Measurements from ENCODE around the gene CHMP6.

CHMP6 gene

GRCh38 chr17:80976701-80977100, 14.9 kb upstream of the CHMP6 start:
- DNase-seq: no peak
- no peaks in the 10 kb centered on the region for H3K36me3 ChIP-seq (ENCODE audit: control insufficient read depth, insufficient read depth, low read length)
- peaks cover 5% of the 10 kb centered on the region for H3K27me3 ChIP-seq (replicated peaks; ENCODE audit: control insufficient read depth, insufficient read depth, low read length, poor library complexity, severe bottlenecking)
- no peaks in the 10 kb centered on the region for H3K9me3 ChIP-seq (ENCODE audit: control insufficient read depth, low read length)
- H3K4me1 ChIP-seq (ENCODE audit: control insufficient read depth, insufficient read depth, low read length, poor library complexity, severe bottlenecking): peaks cover 7% of the 10 kb centered on the region
- no peak overlapping the region for H3K27ac ChIP-seq (ENCODE audit: insufficient read depth, low read length, poor library complexity, severe bottlenecking)
- no peak overlapping the region for H3K4me3 ChIP-seq (ENCODE audit: insufficient read depth, low read depth, low read length, poor library complexity, severe bottlenecking)

- Histone ChIP-seq H3K9me3 (ENCODE audit: control insufficient read depth, low read length) (no peaks in the 10 kb centered on the region), H3K4me1 (ENCODE audit: control insufficient read depth, insufficient read depth, low read length, poor library complexity, severe bottlenecking) (peaks cover 7% of the 10 kb centered on the region), H3K27me3 (replicated peaks; ENCODE audit: control insufficient read depth, insufficient read depth, low read length, poor library complexity, severe bottlenecking) (peaks cover 6% of the 10 kb centered on the region), H3K27ac (ENCODE audit: insufficient read depth, low read length, poor library complexity, severe bottlenecking) (no peak overlapping the region), H3K36me3 (ENCODE audit: control insufficient read depth, insufficient read depth, low read length) (no peaks in the 10 kb centered on the region), H3K4me3 (ENCODE audit: insufficient read depth, low read depth, low read length, poor library complexity, severe bottlenecking) (no peak overlapping the region)
- DNase-seq: no peak
Measured at GRCh38 chr17:80977172-80977571, 14.5 kb upstream of the CHMP6 start.

GRCh38 chr17:80978499-80979497, 12.8 kb upstream of the CHMP6 start:
- H3K27ac ChIP-seq (ENCODE audit: insufficient read depth, low read length, poor library complexity, severe bottlenecking): no peak overlapping the region
- no peak overlapping the region for H3K4me3 ChIP-seq (ENCODE audit: insufficient read depth, low read depth, low read length, poor library complexity, severe bottlenecking)
- no peaks in the 10 kb centered on the region for H3K9me3 ChIP-seq (ENCODE audit: control insufficient read depth, low read length)
- no peaks in the 10 kb centered on the region for H3K36me3 ChIP-seq (ENCODE audit: control insufficient read depth, insufficient read depth, low read length)
- peaks cover 7% of the 10 kb centered on the region for H3K4me1 ChIP-seq (ENCODE audit: control insufficient read depth, insufficient read depth, low read length, poor library complexity, severe bottlenecking)
- no peak for DNase-seq
- peaks cover 6% of the 10 kb centered on the region for H3K27me3 ChIP-seq (replicated peaks; ENCODE audit: control insufficient read depth, insufficient read depth, low read length, poor library complexity, severe bottlenecking)

GRCh38 chr17:80979547-80980378, 11.9 kb upstream of the CHMP6 start:
- Histone ChIP-seq H3K4me1 (ENCODE audit: control insufficient read depth, insufficient read depth, low read length, poor library complexity, severe bottlenecking) (peaks cover 7% of the 10 kb centered on the region), H3K9me3 (ENCODE audit: control insufficient read depth, low read length) (no peaks in the 10 kb centered on the region), H3K27me3 (replicated peaks; ENCODE audit: control insufficient read depth, insufficient read depth, low read length, poor library complexity, severe bottlenecking) (peaks cover 6% of the 10 kb centered on the region), H3K36me3 (ENCODE audit: control insufficient read depth, insufficient read depth, low read length) (no peaks in the 10 kb centered on the region), H3K27ac (ENCODE audit: insufficient read depth, low read length, poor library complexity, severe bottlenecking) (no peak overlapping the region), H3K4me3 (ENCODE audit: insufficient read depth, low read depth, low read length, poor library complexity, severe bottlenecking) (no peak overlapping the region)
- DNase-seq: no peak

- Histone ChIP-seq H3K9me3 (ENCODE audit: control insufficient read depth, low read length) (no peaks in the 10 kb centered on the region), H3K27me3 (replicated peaks; ENCODE audit: control insufficient read depth, insufficient read depth, low read length, poor library complexity, severe bottlenecking) (peaks cover 6% of the 10 kb centered on the region), H3K4me1 (ENCODE audit: control insufficient read depth, insufficient read depth, low read length, poor library complexity, severe bottlenecking) (peaks cover 7% of the 10 kb centered on the region), H3K36me3 (ENCODE audit: control insufficient read depth, insufficient read depth, low read length) (no peaks in the 10 kb centered on the region), H3K27ac (ENCODE audit: insufficient read depth, low read length, poor library complexity, severe bottlenecking) (no peak overlapping the region), H3K4me3 (ENCODE audit: insufficient read depth, low read depth, low read length, poor library complexity, severe bottlenecking) (no peak overlapping the region)
- no peak for DNase-seq
Measured at GRCh38 chr17:80980397-80981061, 11.1 kb upstream of the CHMP6 start.

- no peaks in the 10 kb centered on the region for H3K36me3 ChIP-seq (ENCODE audit: control insufficient read depth, insufficient read depth, low read length)
- H3K27me3 ChIP-seq (replicated peaks; ENCODE audit: control insufficient read depth, insufficient read depth, low read length, poor library complexity, severe bottlenecking): peaks cover 6% of the 10 kb centered on the region
- H3K27ac ChIP-seq (ENCODE audit: insufficient read depth, low read length, poor library complexity, severe bottlenecking): no peak overlapping the region
- no peak overlapping the region for H3K4me3 ChIP-seq (ENCODE audit: insufficient read depth, low read depth, low read length, poor library complexity, severe bottlenecking)
- DNase-seq: peak in 1 of 3 donors; percentile 20
- no peaks in the 10 kb centered on the region for H3K9me3 ChIP-seq (ENCODE audit: control insufficient read depth, low read length)
- peaks cover 7% of the 10 kb centered on the region for H3K4me1 ChIP-seq (ENCODE audit: control insufficient read depth, insufficient read depth, low read length, poor library complexity, severe bottlenecking)
Measured at GRCh38 chr17:80981062-80981902, 10.4 kb upstream of the CHMP6 start.

GRCh38 chr17:80981929-80982425, 9.7 kb upstream of the CHMP6 start:
- no peak for DNase-seq

GRCh38 chr17:80982426-80982974, 9.1 kb upstream of the CHMP6 start:
- DNase-seq: no peak
- Histone ChIP-seq H3K4me3 (ENCODE audit: insufficient read depth, low read depth, low read length, poor library complexity, severe bottlenecking) (no peak overlapping the region), H3K9me3 (ENCODE audit: control insufficient read depth, low read length) (no peaks in the 10 kb centered on the region), H3K36me3 (ENCODE audit: control insufficient read depth, insufficient read depth, low read length) (no peaks in the 10 kb centered on the region), H3K27me3 (replicated peaks; ENCODE audit: control insufficient read depth, insufficient read depth, low read length, poor library complexity, severe bottlenecking) (peaks cover 6% of the 10 kb centered on the region), H3K4me1 (ENCODE audit: control insufficient read depth, insufficient read depth, low read length, poor library complexity, severe bottlenecking) (peaks cover 7% of the 10 kb centered on the region), H3K27ac (ENCODE audit: insufficient read depth, low read length, poor library complexity, severe bottlenecking) (no peak overlapping the region)

More at GRCh38 chr17:80981929-80982425, 9.7 kb upstream of the CHMP6 start:
- peaks cover 7% of the 10 kb centered on the region for H3K4me1 ChIP-seq (ENCODE audit: control insufficient read depth, insufficient read depth, low read length, poor library complexity, severe bottlenecking)
- no peaks in the 10 kb centered on the region for H3K36me3 ChIP-seq (ENCODE audit: control insufficient read depth, insufficient read depth, low read length)
- peaks cover 6% of the 10 kb centered on the region for H3K27me3 ChIP-seq (replicated peaks; ENCODE audit: control insufficient read depth, insufficient read depth, low read length, poor library complexity, severe bottlenecking)
- no peak overlapping the region for H3K4me3 ChIP-seq (ENCODE audit: insufficient read depth, low read depth, low read length, poor library complexity, severe bottlenecking)
- H3K27ac ChIP-seq (ENCODE audit: insufficient read depth, low read length, poor library complexity, severe bottlenecking): no peak overlapping the region
- no peaks in the 10 kb centered on the region for H3K9me3 ChIP-seq (ENCODE audit: control insufficient read depth, low read length)

- H3K36me3 ChIP-seq (ENCODE audit: control insufficient read depth, insufficient read depth, low read length): no peaks in the 10 kb centered on the region
- peaks cover 6% of the 10 kb centered on the region for H3K27me3 ChIP-seq (replicated peaks; ENCODE audit: control insufficient read depth, insufficient read depth, low read length, poor library complexity, severe bottlenecking)
- no peak for DNase-seq
- no peaks in the 10 kb centered on the region for H3K9me3 ChIP-seq (ENCODE audit: control insufficient read depth, low read length)
- no peak overlapping the region for H3K27ac ChIP-seq (ENCODE audit: insufficient read depth, low read length, poor library complexity, severe bottlenecking)
- H3K4me3 ChIP-seq (ENCODE audit: insufficient read depth, low read depth, low read length, poor library complexity, severe bottlenecking): no peak overlapping the region
- H3K4me1 ChIP-seq (ENCODE audit: control insufficient read depth, insufficient read depth, low read length, poor library complexity, severe bottlenecking): peaks cover 7% of the 10 kb centered on the region
Measured at GRCh38 chr17:80983545-80983944, 8.1 kb upstream of the CHMP6 start.
